T-helper 1 cell treated with Interleukin-12 subunit alpha and Interleukin-12 subunit beta and Interleukin-4 antibody, amounts not matched to agents 30 ng/mL and 1 ng/mL, for 36 hours (primary cell): ENCODE results near the gene VASP. TPM values are rescaled to one million over a fixed set of nuclear protein-coding genes. Genes with fewer than 3 reads are reported as not detected.

Source experiments
- intact Hi-C: fragments of 100-400 bp; cut with micrococcal nuclease; formaldehyde crosslinking; loops from one replicate; pipeline ENCODE4 v1.15.1; 2024
- total RNA-seq: library from RNA; stranded (reverse); gene quantifications from 2 replicates; pipeline ENCODE4 v1.2.3, GENCODE V29; 2022

Gene VASP
- 265 and 267 TPM in 2 replicates for total RNA-seq

DNA sequence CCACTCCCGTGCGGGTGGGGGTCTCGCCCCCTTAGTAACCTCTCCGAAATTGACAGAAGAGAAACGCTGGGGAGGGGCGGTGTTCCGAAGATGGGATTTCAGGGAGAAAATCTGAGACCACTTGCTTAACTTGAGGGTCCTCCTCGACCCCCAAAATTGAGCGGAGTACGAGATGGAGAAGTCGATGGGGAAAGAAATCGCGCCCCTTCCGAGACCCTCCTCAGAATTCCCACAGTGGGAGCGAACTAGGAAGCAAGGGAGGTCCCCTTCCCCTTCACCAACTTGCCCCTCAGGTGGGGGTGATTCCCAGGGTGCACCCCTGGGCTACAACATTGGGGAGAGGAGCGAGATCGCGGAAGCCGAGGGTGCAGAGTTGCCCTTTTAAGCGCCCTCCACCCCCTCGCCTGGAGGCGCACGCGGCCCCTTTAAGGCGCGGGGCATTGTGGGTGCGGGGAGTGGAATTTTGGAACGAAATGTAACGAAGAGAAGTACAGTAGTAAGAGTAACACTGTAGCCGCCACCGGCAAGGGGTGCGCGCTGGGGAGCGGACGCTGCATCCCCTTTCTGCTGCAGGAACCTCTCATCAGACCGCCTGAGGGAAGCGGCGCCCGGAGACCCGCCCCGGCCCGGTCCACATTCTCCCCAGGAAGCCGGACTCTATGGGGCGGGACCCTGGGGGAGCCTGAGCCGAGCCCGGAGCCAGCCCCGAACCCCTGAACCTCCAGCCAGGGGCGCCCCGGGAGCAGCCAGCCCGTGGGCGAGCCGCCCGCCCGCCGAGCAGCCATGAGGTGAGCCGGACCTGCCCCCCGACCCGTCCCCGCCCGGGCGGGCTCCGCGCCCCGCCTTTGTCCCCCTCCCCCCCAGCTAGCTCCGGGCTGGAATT, at the start of gene VASP:
TSS of gene VASP (plus strand) at position 491 of the 883 bp plus-strand sequence. CDS start at position 784, 293 bp downstream.
- intact Hi-C loops, result loop anchor here (1.0 to 10.0 kb wide), 15 partner anchors 8 to 1980 kb away; partner anchors contain the start of genes DMWD, ETHE1, FOXA3 and OPA3

DNA sequence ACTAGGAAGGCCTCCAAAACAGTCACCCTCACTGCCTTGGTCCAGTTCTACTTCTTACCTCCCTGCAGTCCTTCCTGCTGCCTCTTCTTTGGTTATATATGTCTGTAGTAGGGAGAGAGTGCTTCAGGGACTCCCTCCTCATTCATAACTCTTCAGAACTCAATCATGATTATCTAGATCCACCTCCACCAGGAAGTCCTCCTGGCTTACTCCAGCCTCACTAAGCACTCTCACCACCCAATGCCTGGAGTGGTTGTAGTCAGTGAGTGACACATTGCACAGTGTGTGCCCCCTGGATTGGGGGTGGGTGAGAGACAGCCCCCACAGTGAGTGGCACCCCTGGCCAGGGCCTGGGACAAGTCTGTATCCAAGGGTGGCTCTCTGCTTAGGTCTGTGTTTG, 49.5 kb upstream of the VASP start:
- intact Hi-C loops, result no loop called here

DNA sequence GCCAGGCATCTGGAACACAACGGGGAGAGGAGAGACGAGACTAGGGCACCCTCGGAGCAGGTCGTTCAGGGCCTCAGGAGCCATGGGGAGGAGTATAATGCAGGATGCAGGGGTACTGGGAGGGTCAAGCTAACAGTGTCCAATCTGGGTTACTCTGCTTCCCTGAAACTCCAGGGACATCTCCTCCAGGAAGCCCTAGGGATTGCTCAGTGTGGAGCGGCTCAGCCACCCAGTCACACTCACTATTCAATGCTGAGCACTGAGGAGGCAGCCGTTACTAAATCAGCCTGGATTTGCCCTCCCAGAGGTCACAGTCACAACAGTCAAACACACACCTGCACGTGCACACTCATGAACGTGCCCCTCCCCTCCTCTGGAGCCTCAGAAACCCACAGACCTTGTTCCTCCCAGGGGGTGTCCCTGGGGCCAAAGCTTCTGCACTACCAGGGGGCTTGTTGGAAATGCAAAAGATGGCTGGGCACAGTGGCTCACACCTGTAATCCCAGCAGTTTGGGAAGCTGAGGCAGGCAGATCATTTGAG, 46.4 kb upstream of the VASP start:
- intact Hi-C loops, result no loop called here

DNA sequence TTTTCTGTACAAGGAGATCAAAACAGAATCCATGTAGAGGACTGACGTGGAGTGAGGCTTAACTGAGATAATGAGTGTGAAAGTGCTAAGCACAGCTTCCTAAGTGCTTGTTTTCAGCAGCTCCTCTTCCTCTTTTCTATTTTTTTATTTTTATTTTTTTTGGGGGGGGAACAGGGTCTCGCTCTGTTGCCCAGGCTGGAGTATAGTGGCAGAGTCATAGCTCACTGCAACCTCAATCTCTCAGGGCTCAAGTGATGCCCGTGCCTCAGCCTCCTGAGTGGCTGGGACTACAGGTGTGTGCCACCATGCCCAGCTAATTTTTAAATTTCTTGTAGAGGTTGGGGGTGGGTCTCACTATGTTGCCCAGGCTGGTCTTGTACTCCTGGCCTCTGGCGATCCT, 45.1 kb upstream of the VASP start:
- intact Hi-C loops, result no loop called here

DNA sequence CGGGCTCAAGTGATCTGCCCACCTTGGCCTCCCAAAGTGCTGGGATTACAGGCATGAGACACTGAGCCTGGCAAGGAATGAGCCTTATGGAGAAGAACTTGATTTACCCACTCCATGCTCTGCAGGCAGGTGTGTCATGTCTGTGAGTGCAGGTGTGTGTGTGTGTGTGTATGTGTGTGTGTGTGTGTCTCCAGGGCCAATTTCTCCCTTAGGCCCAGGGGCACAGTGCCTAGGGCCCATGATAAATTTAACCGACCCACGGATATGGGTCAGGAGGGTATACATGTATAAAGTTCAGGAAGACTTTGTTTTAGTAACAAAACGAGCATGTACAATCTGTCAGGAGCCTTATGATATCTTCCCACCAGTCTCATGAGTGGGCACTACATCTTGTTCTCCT, 44.0 kb upstream of the VASP start:
- intact Hi-C loops, result no loop called here

DNA sequence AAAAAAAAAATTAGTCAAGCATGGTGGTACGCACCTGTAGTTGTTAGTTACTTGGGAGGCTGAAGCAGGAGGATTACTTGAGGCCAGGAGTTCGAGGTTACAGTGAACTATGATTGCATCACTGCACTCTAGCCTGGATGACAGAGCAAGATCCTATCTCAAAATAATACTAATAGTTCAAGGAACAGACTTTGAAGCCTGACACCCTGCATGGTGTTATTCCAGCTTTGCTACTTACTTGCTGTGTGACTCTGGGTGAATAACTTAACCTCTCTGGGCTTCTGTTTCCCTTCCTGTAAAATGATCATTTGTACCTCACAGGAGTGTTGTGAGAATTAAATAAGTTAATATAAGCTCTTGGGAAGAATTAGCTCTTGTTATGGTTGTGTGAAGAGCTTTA, 43.0 kb upstream of the VASP start:
- intact Hi-C loops, result no loop called here

DNA sequence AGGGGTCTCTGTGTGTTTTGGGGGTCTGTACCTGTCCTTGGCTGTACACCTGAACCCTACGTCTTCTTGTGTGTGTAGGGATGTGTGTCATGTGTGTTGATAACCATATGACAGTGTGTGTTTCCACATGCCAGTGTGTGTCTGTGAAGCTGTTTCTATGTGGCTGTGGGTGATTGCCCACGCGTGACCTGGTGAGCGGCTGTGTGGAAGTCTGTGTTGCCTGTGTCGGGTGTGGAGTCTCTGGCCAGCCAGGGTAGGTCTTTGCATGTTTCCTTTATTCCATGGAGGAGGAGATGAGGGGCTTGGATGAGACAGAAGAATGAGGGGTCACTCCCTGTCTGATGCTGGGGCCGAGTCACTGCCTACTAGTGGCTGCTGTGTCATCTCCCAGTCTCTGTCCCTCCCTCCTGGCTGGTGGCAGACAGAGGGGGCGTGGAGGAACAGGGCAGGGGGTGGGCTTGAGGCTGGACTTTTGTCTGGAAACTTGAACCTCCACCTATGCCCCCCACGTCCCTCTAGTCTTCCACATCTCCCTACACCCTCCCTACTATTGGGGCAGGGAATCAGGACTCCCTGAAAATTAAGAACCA, 42.3 kb upstream of the VASP start:
- intact Hi-C loops, result no loop called here

DNA sequence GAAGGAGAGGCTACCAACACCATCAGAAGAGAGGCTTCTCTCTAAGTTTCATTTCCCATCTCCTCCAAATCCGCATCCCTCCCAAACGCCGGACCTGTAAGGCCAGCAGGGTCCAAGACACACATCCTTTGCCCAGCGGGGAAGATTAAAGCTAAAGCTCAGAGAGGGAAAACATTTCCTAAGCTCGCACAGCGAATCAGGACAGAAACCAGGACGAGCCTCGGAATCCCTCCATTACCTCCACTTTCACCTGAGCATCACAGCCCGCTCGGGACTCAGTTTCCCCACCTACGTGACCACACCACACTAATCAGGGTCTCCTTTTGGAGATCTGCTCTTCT, 40.2 kb upstream of the VASP start:
- intact Hi-C loops, result loop anchor here (1.0 kb wide), 4 partner anchors 16 to 465 kb away; partner anchors contain the start of gene OPA3

DNA sequence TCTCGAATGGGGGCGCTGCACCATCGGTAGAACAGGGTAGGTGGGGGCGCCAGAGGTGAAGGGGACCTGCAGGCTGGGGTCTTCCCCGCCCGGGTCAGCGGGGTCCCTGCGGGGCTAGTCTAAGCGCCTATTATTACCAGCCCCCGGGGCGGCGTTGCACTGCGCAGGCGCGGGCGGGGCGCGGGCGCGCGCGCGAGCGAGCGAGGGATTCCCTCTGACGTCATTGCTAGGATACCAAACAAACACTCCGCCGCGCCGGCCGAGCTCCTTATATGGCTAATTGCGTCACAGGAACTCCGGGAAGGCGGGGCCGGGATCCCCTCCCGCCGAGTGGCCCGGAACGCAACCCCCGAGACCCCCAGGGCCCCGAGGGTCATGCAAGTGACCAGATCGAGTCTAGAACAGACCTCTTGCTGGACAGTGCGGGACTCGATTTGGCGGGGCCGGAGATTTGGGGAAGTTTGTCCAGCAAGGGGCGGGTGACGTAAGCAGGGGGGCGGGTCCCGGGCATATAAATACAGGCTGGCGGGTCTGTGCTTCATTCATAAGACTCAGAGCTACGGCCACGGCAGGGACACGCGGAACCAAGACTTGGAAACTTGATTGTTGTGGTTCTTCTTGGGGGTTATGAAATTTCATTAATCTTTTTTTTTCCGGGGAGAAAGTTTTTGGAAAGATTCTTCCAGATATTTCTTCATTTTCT, 39.7 kb upstream of the VASP start, which contains the start of gene FOSB:
TSS of gene FOSB (plus strand) at position 541 of the 703 bp plus-strand sequence. CDS start 591 bp downstream, outside the sequence.
- intact Hi-C loops, result loop anchor here (1.0 to 2.0 kb wide), 5 partner anchors 16 to 465 kb away; partner anchors contain the start of gene OPA3

DNA sequence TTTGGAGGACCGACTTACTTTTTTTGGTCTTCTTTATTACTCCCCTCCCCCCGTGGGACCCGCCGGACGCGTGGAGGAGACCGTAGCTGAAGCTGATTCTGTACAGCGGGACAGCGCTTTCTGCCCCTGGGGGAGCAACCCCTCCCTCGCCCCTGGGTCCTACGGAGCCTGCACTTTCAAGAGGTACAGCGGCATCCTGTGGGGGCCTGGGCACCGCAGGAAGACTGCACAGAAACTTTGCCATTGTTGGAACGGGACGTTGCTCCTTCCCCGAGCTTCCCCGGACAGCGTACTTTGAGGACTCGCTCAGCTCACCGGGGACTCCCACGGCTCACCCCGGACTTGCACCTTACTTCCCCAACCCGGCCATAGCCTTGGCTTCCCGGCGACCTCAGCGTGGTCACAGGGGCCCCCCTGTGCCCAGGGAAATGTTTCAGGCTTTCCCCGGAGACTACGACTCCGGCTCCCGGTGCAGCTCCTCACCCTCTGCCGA, 39.1 kb upstream of the VASP start:
- intact Hi-C loops, result loop anchor here (2.0 kb wide), 1 partner anchor 17 kb away; no protein-coding TSS in a partner anchor

DNA sequence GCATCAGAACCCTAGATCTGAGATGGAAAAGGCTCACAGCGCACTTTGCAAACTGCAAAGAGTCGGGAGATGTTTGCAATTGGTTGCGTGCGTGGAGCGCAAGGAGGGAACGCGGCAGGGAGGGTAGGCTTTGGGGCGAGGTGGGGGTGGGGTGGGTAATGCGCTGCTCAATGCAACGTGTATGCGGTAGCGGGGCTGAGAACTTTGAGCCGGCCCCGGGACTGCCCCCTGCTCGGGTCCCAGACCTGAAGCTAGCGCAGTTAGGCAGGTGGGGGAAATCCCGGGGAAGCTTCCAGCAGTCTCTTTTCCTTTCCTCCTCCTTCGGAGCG, 38.5 kb upstream of the VASP start:
- intact Hi-C loops, result loop anchor here (1.0 to 2.0 kb wide), 2 partner anchors 10 to 16 kb away; no protein-coding TSS in a partner anchor

DNA sequence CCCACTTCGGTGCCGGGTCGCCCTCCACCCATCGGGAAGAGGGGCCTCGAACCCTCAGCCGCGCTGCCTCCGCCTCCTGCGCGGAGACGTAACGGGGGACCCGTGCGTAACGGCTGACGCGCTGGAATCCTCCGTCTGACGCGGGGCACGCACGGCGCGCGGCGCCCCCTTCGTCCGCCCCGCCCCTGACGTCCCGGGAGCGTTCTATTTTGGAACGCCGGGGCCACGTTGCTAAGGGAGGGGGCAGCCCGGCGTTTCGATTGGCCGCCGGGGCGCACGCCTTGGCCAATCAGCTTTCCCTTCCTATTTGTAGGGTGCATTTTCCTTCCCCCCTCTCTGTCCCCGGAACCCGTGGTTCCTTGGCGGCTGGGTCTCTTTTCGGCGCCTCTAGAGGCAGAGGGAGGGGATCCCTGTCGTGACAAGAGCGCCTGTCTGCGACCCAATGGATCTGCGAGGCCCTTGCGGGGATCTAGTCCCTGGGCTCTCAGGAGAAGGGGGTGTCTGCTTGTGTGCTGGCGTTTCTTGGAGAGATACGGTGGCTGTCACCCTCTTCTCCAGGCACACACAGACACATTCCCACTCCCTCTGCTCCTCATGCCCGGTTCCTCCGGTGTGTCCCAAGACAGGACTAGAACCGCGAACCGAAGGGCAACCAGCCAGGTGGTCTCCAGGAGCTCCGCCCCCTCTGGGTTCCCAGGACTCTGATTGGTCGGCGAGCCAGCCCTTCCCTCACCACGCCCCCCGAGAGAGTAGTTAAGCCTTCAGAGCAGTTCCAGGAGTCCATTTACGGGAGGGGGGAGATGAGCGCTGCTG, 37.9 kb upstream of the VASP start:
- intact Hi-C loops, result loop anchor here (1.0 to 2.0 kb wide), 2 partner anchors 9 to 15 kb away; no protein-coding TSS in a partner anchor

DNA sequence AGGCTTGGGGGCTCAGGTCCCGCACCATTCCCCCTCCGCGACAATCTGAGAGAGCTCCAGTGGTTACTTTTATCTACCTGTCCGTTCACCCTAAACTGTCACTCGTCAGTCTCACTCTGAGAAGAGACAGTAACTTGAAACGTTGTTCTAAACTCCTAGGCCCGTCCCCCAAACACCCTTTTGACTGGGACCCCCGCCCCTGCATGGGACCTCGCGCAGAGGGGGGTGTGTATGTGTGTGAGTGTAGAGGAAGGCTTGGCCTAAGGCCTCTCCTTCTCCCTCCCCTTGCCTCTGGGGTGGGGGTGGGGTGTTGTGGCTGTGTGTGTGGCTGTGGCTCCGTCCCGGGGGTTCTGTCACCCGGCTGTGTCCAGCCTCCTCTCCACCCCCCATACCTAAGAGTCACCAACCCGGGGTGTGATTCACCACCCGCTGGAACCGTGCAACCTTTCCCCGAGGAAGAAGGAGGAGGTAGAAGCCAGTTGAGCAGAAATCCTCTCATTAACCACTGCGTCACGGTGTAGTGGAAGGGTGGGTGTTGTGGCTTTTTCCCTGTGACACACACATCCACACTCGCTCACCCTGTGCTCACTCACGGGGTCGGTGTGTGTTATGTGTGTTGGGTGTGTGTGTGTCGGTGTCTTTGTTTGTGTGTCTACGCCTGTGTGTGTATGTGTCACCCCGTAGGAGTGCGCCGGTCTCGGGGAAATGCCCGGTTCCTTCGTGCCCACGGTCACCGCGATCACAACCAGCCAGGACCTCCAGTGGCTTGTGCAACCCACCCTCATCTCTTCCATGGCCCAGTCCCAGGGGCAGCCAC, 37.1 kb upstream of the VASP start:
- intact Hi-C loops, result loop anchor here (1.0 to 2.0 kb wide), 2 partner anchors 8 to 15 kb away; no protein-coding TSS in a partner anchor

DNA sequence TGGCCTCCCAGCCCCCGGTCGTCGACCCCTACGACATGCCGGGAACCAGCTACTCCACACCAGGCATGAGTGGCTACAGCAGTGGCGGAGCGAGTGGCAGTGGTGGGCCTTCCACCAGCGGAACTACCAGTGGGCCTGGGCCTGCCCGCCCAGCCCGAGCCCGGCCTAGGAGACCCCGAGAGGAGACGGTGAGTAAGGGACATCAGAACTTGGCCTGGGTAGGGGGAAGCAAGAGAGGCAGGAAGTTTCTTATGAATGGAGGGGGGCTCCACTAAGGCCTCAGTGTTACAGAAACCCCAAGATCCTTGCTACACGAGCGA, 36.6 kb upstream of the VASP start:
- intact Hi-C loops, result no loop called here

DNA sequence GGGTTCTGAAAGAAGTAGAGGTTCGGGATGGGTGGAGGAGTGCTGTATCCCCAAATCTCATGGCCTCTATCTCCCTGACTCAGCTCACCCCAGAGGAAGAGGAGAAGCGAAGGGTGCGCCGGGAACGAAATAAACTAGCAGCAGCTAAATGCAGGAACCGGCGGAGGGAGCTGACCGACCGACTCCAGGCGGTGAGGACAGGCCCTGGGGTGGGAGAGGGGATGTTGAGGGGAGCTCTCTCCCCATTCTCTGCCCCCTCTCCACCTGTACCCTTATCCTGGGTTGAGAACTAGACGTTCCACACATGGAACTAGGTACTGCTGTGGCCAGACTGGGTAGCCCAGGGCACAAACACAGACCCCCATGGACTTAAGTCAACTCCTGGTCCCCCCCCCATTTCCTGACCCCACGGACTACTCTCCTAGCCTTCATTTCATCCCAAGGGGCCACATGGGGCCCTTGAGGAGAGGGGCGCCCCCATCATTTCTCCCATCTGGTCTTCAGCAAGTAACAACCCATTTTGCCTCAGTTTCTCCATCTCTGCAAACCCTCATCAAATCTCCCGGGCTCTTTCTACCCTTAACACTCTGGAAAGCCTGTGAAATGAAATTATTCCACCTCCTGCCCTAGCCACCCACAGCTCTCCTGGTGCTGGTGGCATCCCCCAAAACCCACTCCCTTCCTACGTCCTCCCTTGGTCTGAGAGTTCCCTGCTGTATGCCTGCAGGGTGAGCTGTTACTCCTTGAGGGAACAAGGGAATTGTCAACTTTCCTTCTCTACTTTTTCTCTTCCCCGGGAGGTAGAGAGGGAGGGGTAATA, 36.0 kb upstream of the VASP start:
- intact Hi-C loops, result no loop called here

DNA sequence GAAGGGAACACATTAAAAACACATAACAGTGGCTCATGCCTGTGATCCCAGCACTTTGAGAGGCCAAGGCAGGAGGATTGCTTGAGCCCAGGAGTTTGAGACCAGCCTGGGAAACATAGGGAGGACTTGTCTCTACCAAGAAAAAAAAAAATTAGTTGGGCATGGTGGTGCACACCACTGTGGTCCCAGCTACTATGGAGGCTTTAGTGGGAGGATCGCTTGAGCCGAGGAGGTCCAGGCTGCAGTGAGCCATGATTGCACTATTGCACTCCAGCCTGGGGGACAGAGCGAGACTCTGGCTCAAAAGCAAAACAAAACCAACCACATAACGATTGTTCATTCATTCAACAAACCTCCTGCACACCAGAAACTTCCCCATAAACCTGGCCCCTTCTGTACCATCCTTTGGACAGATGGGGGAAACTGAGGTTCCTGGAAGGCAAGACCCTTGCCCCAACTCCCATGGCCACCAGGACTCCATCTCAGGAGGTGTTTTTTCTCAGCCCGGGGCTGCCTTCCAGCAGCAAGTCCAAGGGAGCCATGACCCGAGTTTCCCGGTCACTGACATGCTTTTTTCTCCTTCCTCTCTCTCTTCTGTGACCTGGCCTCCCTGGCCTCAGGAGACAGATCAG, 35.2 kb upstream of the VASP start:
- intact Hi-C loops, result no loop called here

DNA sequence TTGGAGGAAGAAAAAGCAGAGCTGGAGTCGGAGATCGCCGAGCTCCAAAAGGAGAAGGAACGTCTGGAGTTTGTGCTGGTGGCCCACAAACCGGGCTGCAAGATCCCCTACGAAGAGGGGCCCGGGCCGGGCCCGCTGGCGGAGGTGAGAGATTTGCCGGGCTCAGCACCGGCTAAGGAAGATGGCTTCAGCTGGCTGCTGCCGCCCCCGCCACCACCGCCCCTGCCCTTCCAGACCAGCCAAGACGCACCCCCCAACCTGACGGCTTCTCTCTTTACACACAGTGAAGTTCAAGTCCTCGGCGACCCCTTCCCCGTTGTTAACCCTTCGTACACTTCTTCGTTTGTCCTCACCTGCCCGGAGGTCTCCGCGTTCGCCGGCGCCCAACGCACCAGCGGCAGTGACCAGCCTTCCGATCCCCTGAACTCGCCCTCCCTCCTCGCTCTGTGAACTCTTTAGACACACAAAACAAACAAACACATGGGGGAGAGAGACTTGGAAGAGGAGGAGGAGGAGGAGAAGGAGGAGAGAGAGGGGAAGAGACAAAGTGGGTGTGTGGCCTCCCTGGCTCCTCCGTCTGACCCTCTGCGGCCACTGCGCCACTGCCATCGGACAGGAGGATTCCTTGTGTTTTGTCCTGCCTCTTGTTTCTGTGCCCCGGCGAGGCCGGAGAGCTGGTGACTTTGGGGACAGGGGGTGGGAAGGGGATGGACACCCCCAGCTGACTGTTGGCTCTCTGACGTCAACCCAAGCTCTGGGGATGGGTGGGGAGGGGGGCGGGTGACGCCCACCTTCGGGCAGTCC, 34.5 kb upstream of the VASP start:
- intact Hi-C loops, result no loop called here

DNA sequence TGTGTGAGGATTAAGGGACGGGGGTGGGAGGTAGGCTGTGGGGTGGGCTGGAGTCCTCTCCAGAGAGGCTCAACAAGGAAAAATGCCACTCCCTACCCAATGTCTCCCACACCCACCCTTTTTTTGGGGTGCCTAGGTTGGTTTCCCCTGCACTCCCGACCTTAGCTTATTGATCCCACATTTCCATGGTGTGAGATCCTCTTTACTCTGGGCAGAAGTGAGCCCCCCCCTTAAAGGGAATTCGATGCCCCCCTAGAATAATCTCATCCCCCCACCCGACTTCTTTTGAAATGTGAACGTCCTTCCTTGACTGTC, 34.0 kb upstream of the VASP start:
- intact Hi-C loops, result no loop called here
